Small intestine (tissue), 7 donors: ENCODE measurements around the gene MYCBPAP. TPM values are rescaled to one million over a fixed set of nuclear protein-coding genes. Genes with fewer than 3 reads are reported as not detected.

Experiments
- DNase-seq, 2 donors: peaks; one replicate each; pipeline versions ENCODE4 v3.0.0 to v3.0.0-alpha.2; 2013
- FAIRE-seq: peaks from 2 replicates; lab custom pipeline; 2012; peaks lifted over from hg19 to GRCh38; lab: Jason Lieb, UNC
- H3K27ac ChIP-seq, 3 donors: one replicate each; pipeline ENCODE4 v1.5.1; 2013; ENCODE audit warnings: low read length in 2 of 3, mild to moderate bottlenecking in 2 of 3, control low read depth in 1 of 3, inconsistent platforms in 1 of 3, low read depth in 1 of 3, moderate library complexity in 1 of 3
- H3K27me3 ChIP-seq, 3 donors: one replicate each; pipeline ENCODE4 v1.6.1; 2013; ENCODE audit warnings: low read length in 3 of 3, inconsistent platforms in 1 of 3; ENCODE audit not compliant: control insufficient read depth in 3 of 3, insufficient read depth in 3 of 3
- H3K36me3 ChIP-seq, 3 donors: one replicate each; pipeline ENCODE4 v1.6.1; 2013; ENCODE audit warnings: low read length in 3 of 3, inconsistent platforms in 1 of 3, low read depth in 1 of 3, mild to moderate bottlenecking in 1 of 3, moderate library complexity in 1 of 3; ENCODE audit not compliant: control insufficient read depth in 3 of 3, insufficient read depth in 2 of 3
- H3K4me1 ChIP-seq, 3 donors: one replicate each; pipeline ENCODE4 v1.6.1; 2013; ENCODE audit warnings: low read length in 2 of 3, inconsistent platforms in 1 of 3, low read depth in 1 of 3, mild to moderate bottlenecking in 1 of 3, moderate library complexity in 1 of 3; ENCODE audit not compliant: control insufficient read depth in 3 of 3, insufficient read depth in 2 of 3
- H3K4me3 ChIP-seq, 3 donors: one replicate each; pipeline ENCODE4 v1.5.1; 2013; ENCODE audit warnings: low read length in 3 of 3, control low read depth in 1 of 3, inconsistent platforms in 1 of 3, low read depth in 1 of 3, mild to moderate bottlenecking in 1 of 3, moderate library complexity in 1 of 3
- H3K9me3 ChIP-seq, 2 donors: one replicate each; pipeline ENCODE4 v1.6.1; 2013; ENCODE audit warnings: low read depth in 1 of 2, low read length in 1 of 2; ENCODE audit not compliant: control insufficient read depth in 2 of 2, insufficient read depth in 1 of 2
- WGBS, 3 donors: extraction: QIAGEN DNeasy Blood & Tissue Kit; methylation state at CpG; one replicate each; pipeline ENCODE4 v1.1.7; 2013; 5-methylcytosine and 5-hydroxymethylcytosine counted together
- polyA plus RNA-seq, 4 donors: library from polyadenylated mRNA; stranded (reverse) in 3 of 4; unstranded in 1 of 4; fragments of 200-250 nt in 3 of 4; fragments of 120-200 nt in 1 of 4; gene quantifications; one replicate each; pipeline versions ENCODE4 v1.2.1 to v1.2.3, GENCODE V29; 2013
- donor health status: healthy with polysubstance abuse.
- donor health status: control.
- donor health status: control.
- donor health status: Bipolar disorder and iron deficiency.
- donor health status: healthy.

MYCBPAP gene
- polyA plus RNA-seq, 4 donors = 0.13 to 1.6 (median 0.45) TPM; not detected in 1

GRCh38 chr17:50508573-50509460 is 578 bp downstream of the MYCBPAP start:
- FAIRE-seq (no peak), DNase-seq (no peak)
- Histone ChIP-seq H3K4me3 (peak overlapping the region; percentile 31 to 57 (median 48)), H3K27me3 (no peaks in the 10 kb centered on the region), H3K4me1 (peaks cover 6 to 37% (median 6%) of the 10 kb centered on the region in 3 donors), H3K27ac (peak overlapping the region; percentile 6 to 62 (median 61)), H3K9me3 (no peaks in the 10 kb centered on the region), H3K36me3 (peaks cover 0 to 2% (median 0%) of the 10 kb centered on the region in 3 donors)
- 31 to 35% (median 34%) methylated on average over 32 of the region's 32 CpGs for WGBS, 3 donors

GRCh38 chr17:50511058-50511457 is 2.8 kb downstream of the MYCBPAP start:
- Histone ChIP-seq H3K27me3 (no peaks in the 10 kb centered on the region), H3K9me3 (no peaks in the 10 kb centered on the region), H3K36me3 (peaks cover 0 to 2% (median 0%) of the 10 kb centered on the region in 3 donors), H3K27ac (peak overlapping the region in 1 of 3 donors; percentile 13), H3K4me3 (no peak overlapping the region), H3K4me1 (peaks cover under 1 to 26% (median 7%) of the 10 kb centered on the region in 3 donors)
- WGBS, 3 donors = 27 to 36% (median 33%) methylated on average over 3 of the region's 3 CpGs
- FAIRE-seq = no peak
- peak in 1 of 2 donors; percentile 52 for DNase-seq

GRCh38 chr17:50513495-50513894 is 5.3 kb downstream of the MYCBPAP start:
- no peaks in the 10 kb centered on the region for H3K27me3 ChIP-seq
- no peak overlapping the region for H3K27ac ChIP-seq
- no peaks in the 10 kb centered on the region for H3K9me3 ChIP-seq
- DNase-seq = no peak
- H3K4me1 ChIP-seq = peaks cover 0 to 20% (median 7%) of the 10 kb centered on the region in 3 donors
- no peak overlapping the region for H3K4me3 ChIP-seq
- peaks cover 0 to 2% (median 0%) of the 10 kb centered on the region in 3 donors for H3K36me3 ChIP-seq
- no peak for FAIRE-seq
- WGBS, 3 donors = 48 to 68% (median 62%) methylated on average over 4 of the region's 4 CpGs

GRCh38 chr17:50514388-50514787 is 6.1 kb downstream of the MYCBPAP start:
- DNase-seq (no peak), FAIRE-seq (no peak)
- 42 to 60% (median 55%) methylated on average over 3 of the region's 3 CpGs for WGBS, 3 donors
- H3K36me3 ChIP-seq = no peaks in the 10 kb centered on the region
- H3K4me3 ChIP-seq = no peak overlapping the region
- peaks cover 0 to 14% (median 5%) of the 10 kb centered on the region in 3 donors for H3K4me1 ChIP-seq
- no peaks in the 10 kb centered on the region for H3K27me3 ChIP-seq
- H3K27ac ChIP-seq = no peak overlapping the region
- no peaks in the 10 kb centered on the region for H3K9me3 ChIP-seq

GRCh38 chr17:50514936-50515702 is 6.9 kb downstream of the MYCBPAP start:
- Histone ChIP-seq H3K4me1 (peaks cover 0 to 14% (median 5%) of the 10 kb centered on the region in 3 donors), H3K36me3 (no peaks in the 10 kb centered on the region), H3K4me3 (no peak overlapping the region), H3K27me3 (no peaks in the 10 kb centered on the region), H3K9me3 (no peaks in the 10 kb centered on the region), H3K27ac (no peak overlapping the region)
- DNase-seq (peak in 1 of 2 donors; percentile 64), FAIRE-seq (no peak)
- 73 to 92% (median 81%) methylated on average over 6 of the region's 6 CpGs for WGBS, 3 donors

- Histone ChIP-seq H3K36me3 (no peaks in the 10 kb centered on the region), H3K9me3 (no peaks in the 10 kb centered on the region), H3K27me3 (no peaks in the 10 kb centered on the region), H3K27ac (no peak overlapping the region), H3K4me3 (no peak overlapping the region), H3K4me1 (peaks cover 0 to 7% (median 4%) of the 10 kb centered on the region in 3 donors)
- WGBS, 3 donors = 84 to 95% (median 85%) methylated on average over 4 of the region's 4 CpGs
- no peak for FAIRE-seq
- no peak for DNase-seq
Measured at GRCh38 chr17:50517011-50517410, 8.8 kb downstream of the MYCBPAP start.

- Histone ChIP-seq H3K27me3 (no peaks in the 10 kb centered on the region), H3K27ac (peak overlapping the region in 1 of 3 donors; percentile 6), H3K36me3 (no peaks in the 10 kb centered on the region), H3K4me3 (no peak overlapping the region), H3K4me1 (peaks cover 0 to 4% (median 3%) of the 10 kb centered on the region in 3 donors), H3K9me3 (no peaks in the 10 kb centered on the region)
- DNase-seq (no peak), FAIRE-seq (no peak)
- 67 to 76% (median 75%) methylated on average over 8 of the region's 8 CpGs for WGBS, 3 donors
Measured at GRCh38 chr17:50517504-50518383, 9.5 kb downstream of the MYCBPAP start.
